SJSA1 (cell line): ENCODE results near the gene ACVR1B. TPM values are rescaled to one million over a fixed set of nuclear protein-coding genes. Genes with fewer than 3 reads are reported as not detected.
A peak's percentile ranks its signal among the peaks of the same experiment; 100 is the strongest.

Source experiments
- DNase-seq, 2 experiments: peaks; one replicate each; pipeline ENCODE4 v3.0.0-alpha.2; 2015 to 2020; ENCODE audit warnings: low spot score in 2 of 2, low read depth in 1 of 2
- H3K27ac ChIP-seq: fragments of 250-450 bp; sonication (Bioruptor Pico); 2 replicates; pipeline ENCODE4 v1.5.1; 2020; ENCODE audit warnings: mild to moderate bottlenecking, moderate library complexity
- H3K27me3 ChIP-seq: fragments of 250-450 bp; sonication (Bioruptor Pico); replicated peaks from 2 replicates; pipeline ENCODE4 v1.5.1; 2020; ENCODE audit warnings: mild to moderate bottlenecking, moderate library complexity
- H3K36me3 ChIP-seq: fragments of 250-450 bp; sonication (Bioruptor Pico); 2 replicates; pipeline ENCODE4 v1.5.1; 2020; ENCODE audit warnings: mild to moderate bottlenecking
- H3K4me1 ChIP-seq: fragments of 250-450 bp; sonication (Bioruptor Pico); replicated peaks from 2 replicates; pipeline ENCODE4 v1.6.1; 2021; ENCODE audit warnings: mild to moderate bottlenecking
- H3K4me3 ChIP-seq: fragments of 250-450 bp; sonication (Bioruptor Pico); 2 replicates; pipeline ENCODE4 v1.5.1; 2020; ENCODE audit warnings: mild to moderate bottlenecking
- H3K9me3 ChIP-seq: fragments of 250-450 bp; sonication (Bioruptor Pico); replicated peaks from 2 replicates; pipeline ENCODE4 v1.5.1; 2020; ENCODE audit warnings: mild to moderate bottlenecking
- total RNA-seq: library from RNA; depleted of rRNA; stranded (reverse); fragments of >200 nt; shearing (Covaris generic); gene quantifications from 2 replicates; pipeline ENCODE4 v1.2.3, GENCODE V29; 2014

ACVR1B gene
- total RNA-seq, 1 experiment from 2014 or later: 3.3 TPM

DNA sequence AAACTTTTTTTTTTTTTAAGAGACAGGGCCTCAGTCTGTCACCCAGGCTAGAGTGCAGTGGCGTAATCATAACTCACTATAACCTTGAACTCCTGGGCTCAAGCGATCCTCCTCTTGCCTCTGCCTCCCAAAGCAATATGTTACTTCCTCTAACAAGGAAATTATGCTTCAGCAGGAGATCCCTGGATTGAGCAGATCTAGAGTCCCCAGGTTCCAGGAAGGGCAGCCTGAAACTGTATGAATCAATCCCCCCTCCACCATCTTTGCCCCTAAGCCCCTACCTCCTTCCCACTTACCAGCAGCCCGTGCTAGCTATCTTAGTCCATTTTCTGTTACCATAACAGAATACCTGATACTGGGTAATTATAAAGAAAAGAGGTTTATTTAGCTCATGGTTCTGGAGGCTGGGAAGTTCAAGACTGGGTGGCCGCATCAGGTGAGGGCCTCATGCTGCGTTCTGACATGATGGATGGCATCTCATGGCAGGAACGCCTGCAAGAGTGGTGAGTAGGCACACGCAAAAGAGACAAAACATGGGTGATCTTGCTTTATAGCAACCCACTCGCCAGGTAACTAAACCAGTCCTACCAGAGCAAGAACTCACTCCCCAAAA is 60.2 kb downstream of the ACVR1B start:
- Histone ChIP-seq H3K27me3 (peaks cover 7% of the 10 kb centered on the region), H3K36me3 (peaks cover 9% of the 10 kb centered on the region; the same call in 1 of the 2 replicates), H3K4me1 (peaks cover 29% of the 10 kb centered on the region), H3K4me3 (no peak overlapping the region), H3K27ac (no peak overlapping the region), H3K9me3 (no peaks in the 10 kb centered on the region)
- no peak for DNase-seq

- no peak for DNase-seq
- H3K27me3 ChIP-seq: no peaks in the 10 kb centered on the region
- H3K36me3 ChIP-seq: peaks cover 7% of the 10 kb centered on the region; the same call in 1 of the 2 replicates
- no peaks in the 10 kb centered on the region for H3K9me3 ChIP-seq
- no peak overlapping the region for H3K27ac ChIP-seq
- H3K4me1 ChIP-seq: peaks cover 19% of the 10 kb centered on the region
- no peak overlapping the region for H3K4me3 ChIP-seq
These were observed 62.3 kb downstream of the ACVR1B start for GRCh38 chr12:52013626-52014310.

GRCh38 chr12:52014567-52015530 is 63.4 kb downstream of the ACVR1B start:
- Histone ChIP-seq H3K4me3 (no peak overlapping the region), H3K36me3 (peaks cover 7% of the 10 kb centered on the region; the same call in 1 of the 2 replicates), H3K27me3 (no peaks in the 10 kb centered on the region), H3K27ac (no peak overlapping the region), H3K4me1 (peaks cover 14% of the 10 kb centered on the region), H3K9me3 (no peaks in the 10 kb centered on the region)
- no peak for DNase-seq

GRCh38 chr12:52015532-52016041 is 64.1 kb downstream of the ACVR1B start:
- H3K36me3 ChIP-seq: peaks cover 5% of the 10 kb centered on the region; the same call in 1 of the 2 replicates
- peaks cover 6% of the 10 kb centered on the region for H3K4me1 ChIP-seq
- H3K27ac ChIP-seq: no peak overlapping the region
- DNase-seq: no peak
- no peak overlapping the region for H3K4me3 ChIP-seq
- H3K9me3 ChIP-seq: no peaks in the 10 kb centered on the region
- no peaks in the 10 kb centered on the region for H3K27me3 ChIP-seq

DNA sequence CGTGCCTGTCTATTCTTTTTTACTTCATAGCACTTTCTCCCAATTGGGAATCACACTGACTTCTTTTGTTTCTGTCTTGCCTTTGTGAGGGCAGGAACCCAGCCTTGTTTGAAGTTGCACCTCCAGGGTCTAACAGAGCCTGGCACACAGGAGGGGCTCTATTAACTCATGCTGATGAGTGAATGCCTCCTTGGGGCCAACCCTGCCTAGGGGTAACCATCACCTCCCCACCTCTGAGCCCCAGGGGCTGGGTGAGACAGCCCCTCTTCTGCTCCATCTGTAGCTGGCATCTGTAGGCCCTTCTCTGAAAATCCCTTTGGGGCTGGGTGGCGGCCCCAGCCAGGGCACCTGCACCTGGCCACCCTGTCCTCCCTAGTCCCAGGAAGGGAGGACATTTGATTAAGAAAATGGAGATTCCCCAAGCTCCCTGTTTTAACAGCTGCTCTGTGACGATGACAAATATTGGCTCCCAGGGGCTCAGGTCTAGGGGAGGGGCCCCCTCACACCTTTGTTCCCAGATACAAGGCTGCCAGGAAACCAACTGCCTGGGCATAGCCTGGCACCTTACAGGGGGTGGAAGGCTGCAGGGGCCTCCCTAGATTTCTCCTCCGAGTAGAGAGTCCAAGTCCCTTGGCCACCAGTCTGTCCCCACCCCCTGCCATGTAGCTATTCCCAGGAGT is 67.1 kb downstream of the ACVR1B start:
- no peak overlapping the region for H3K4me3 ChIP-seq
- H3K27ac ChIP-seq: no peak overlapping the region
- H3K9me3 ChIP-seq: no peaks in the 10 kb centered on the region
- H3K36me3 ChIP-seq: no peaks in the 10 kb centered on the region
- DNase-seq: no peak
- H3K27me3 ChIP-seq: 0 out of 2 replicates have a peak, but pooled peaks cover 3% of the 10 kb centered on the region
- peaks cover 7% of the 10 kb centered on the region for H3K4me1 ChIP-seq

GRCh38 chr12:52019113-52019770 is 67.7 kb downstream of the ACVR1B start:
- DNase-seq: no peak
- H3K27me3 ChIP-seq: 0 out of 2 replicates have a peak, but pooled peaks cover 3% of the 10 kb centered on the region
- H3K36me3 ChIP-seq: no peaks in the 10 kb centered on the region
- H3K27ac ChIP-seq: no peak overlapping the region
- peaks cover 12% of the 10 kb centered on the region for H3K4me1 ChIP-seq
- H3K4me3 ChIP-seq: no peak overlapping the region
- H3K9me3 ChIP-seq: no peaks in the 10 kb centered on the region

- no peak overlapping the region for H3K4me3 ChIP-seq
- DNase-seq: peak; percentile 40 to 66
- no peaks in the 10 kb centered on the region for H3K9me3 ChIP-seq
- H3K4me1 ChIP-seq: peaks cover 12% of the 10 kb centered on the region
- H3K27ac ChIP-seq: no peak overlapping the region
- H3K36me3 ChIP-seq: no peaks in the 10 kb centered on the region
- H3K27me3 ChIP-seq: 0 out of 2 replicates have a peak, but pooled peaks cover 3% of the 10 kb centered on the region
These were observed 69.2 kb downstream of the ACVR1B start for GRCh38 chr12:52020539-52021336.

DNA sequence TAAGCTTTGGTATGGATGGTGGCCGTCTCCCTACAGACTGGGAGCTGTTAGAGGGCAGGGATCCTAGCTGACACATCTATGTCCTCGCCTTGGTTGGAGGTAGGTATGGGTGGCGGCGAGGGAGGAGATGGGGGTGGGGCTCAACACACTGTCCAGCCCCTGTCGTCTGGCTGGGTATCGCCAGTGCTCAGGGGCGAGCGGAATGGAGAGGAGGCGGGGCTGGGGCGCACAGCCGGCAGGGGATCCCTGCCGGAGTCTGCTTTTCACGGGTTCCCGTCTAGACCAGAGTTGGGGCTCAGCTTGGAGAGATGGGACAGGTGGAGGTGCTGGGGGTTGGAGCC is 71.3 kb downstream of the ACVR1B start:
- Histone ChIP-seq H3K27me3 (0 out of 2 replicates have a peak, but pooled peaks cover 3% of the 10 kb centered on the region), H3K36me3 (no peaks in the 10 kb centered on the region), H3K9me3 (no peaks in the 10 kb centered on the region), H3K4me3 (no peak overlapping the region), H3K4me1 (peaks cover 18% of the 10 kb centered on the region), H3K27ac (no peak overlapping the region)
- no peak for DNase-seq

DNA sequence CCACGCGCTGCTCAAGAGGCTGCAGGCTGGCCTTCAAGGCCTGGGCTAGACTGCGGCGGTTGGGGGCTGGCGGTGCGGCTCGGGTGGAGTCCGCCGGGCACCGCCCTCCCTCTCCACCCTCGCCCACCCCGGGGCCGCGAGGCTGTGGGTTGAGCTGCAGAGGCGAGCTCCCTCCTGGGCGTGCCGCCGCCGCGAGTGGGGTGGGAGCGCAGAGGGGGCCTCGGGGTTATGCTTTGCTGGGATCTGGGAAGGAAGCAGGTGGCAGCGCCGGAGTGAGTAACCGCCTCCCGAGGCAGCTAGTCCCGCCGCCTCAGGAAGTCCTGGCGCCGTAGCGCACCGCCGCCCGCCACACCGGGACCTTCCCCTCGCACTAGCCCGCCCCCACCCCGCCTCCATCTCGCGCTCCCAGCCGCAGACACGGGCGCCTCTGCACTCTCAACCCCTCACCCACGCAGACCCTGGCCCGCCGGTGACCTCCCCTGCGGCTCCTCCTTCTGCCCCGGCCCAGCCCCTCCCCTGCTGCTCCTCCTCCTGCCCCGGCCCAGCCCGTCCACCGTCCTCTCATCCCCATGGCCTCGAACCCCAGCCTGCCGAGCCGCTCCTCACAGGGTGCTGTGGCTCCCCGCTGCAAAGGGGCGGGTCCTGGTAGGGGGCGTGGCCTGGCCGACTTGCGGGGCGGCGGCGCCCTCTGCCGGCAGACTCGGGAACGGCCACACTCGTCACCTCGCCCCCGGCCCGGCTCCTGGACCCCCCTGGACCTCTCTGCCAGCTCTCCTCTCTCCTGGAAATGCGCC is 71.9 kb downstream of the ACVR1B start:
- no peak overlapping the region for H3K27ac ChIP-seq
- peak; percentile 60 to 87 for DNase-seq

GRCh38 chr12:52023976-52024688 is 72.6 kb downstream of the ACVR1B start:
- peak overlapping the region; percentile 36 for H3K4me3 ChIP-seq
- no peaks in the 10 kb centered on the region for H3K9me3 ChIP-seq
- no peak for DNase-seq
- no peak overlapping the region for H3K27ac ChIP-seq
- H3K4me1 ChIP-seq: peaks cover 18% of the 10 kb centered on the region
- H3K36me3 ChIP-seq: no peaks in the 10 kb centered on the region
- 0 out of 2 replicates have a peak, but pooled peaks cover 3% of the 10 kb centered on the region for H3K27me3 ChIP-seq

More for the DNA sequence above, 71.9 kb downstream of the ACVR1B start:
- Histone ChIP-seq H3K4me1 (peaks cover 18% of the 10 kb centered on the region), H3K9me3 (no peaks in the 10 kb centered on the region), H3K36me3 (no peaks in the 10 kb centered on the region), H3K27me3 (0 out of 2 replicates have a peak, but pooled peaks cover 3% of the 10 kb centered on the region), H3K4me3 (peak overlapping the region; percentile 36)

- H3K36me3 ChIP-seq: no peaks in the 10 kb centered on the region
- DNase-seq: no peak
These were observed 73.3 kb downstream of the ACVR1B start for GRCh38 chr12:52024845-52025230.

More at GRCh38 chr12:52024845-52025230, 73.3 kb downstream of the ACVR1B start:
- Histone ChIP-seq H3K27ac (no peak overlapping the region), H3K27me3 (0 out of 2 replicates have a peak, but pooled peaks cover 3% of the 10 kb centered on the region), H3K4me1 (peaks cover 18% of the 10 kb centered on the region), H3K4me3 (no peak overlapping the region), H3K9me3 (no peaks in the 10 kb centered on the region)
